ENCODE results near the gene HCFC1.
A peak's percentile ranks its signal among the peaks of the same experiment; 100 is the strongest.

Gene HCFC1

DNA sequence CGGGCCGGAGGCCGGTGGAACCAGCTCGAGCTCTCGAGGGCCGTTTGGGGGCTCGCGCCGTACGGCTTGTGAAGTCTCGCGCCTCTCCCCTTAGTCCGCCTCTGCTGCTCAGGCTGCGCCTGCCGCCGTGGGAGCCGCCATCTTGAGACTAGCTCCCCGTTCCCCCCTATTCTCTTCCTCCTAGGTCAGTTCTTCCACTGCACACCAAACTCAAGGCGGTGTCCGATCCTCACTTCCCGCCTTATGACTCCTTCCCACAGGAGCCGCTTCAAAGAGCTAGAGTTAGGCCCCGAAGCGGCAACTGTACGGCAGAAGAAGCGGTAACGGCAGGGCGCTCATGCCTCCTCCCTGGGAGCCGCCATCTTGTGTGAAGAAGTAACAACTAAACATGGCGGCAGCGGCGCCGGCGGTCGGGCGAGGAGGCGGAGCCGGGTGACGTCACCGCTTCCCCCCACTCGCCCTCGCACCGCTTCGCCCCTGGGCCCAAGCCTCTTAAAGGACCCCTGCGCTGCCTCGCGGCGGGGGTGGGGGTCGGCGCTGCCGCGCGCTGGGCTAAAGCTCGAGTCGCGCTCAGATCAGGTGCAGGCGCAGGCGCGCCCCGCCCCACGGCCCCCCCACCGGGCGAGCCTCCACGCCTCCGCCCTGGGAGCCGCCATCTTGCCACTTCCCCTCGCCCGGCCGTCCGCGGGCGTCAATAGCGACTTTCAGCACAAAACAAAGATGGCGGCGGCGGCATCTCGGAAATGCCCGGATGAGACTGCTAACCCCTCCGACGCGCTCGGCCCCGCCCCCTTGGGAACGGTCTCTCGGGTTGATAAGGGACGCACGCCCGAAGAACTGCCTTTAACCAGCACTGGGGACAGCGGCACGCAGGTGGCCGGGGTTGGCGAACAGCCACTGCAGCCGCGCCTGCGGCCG, at the start of gene HCFC1:
TSS of gene HCFC1 (minus strand) at position 369 of the 918 bp plus-strand sequence. CDS start 978 bp downstream, outside the sequence.
- Histone ChIP-seq H3K36me3 (ENCODE audit: control insufficient read depth in 5 of 5, insufficient read depth in 5 of 5, low read length in 5 of 5) (peaks cover 0 to 2% (median 0%) of the 10 kb centered on the region in 5 donors), H3K4me3 (ENCODE audit: low read depth in 1 of 5, low read length in 5 of 5) (peak within 1 kb of the TSS; percentile 91 to 99 (median 96)), H3K27me3 (ENCODE audit: control insufficient read depth in 5 of 5, insufficient read depth in 4 of 5, low read length in 5 of 5) (peaks cover 0 to 22% (median 2%) of the 10 kb centered on the region in 5 donors), H3K9me3 (ENCODE audit: control insufficient read depth in 5 of 5, low read length in 5 of 5) (peaks cover 0 to 2% (median 0%) of the 10 kb centered on the region in 5 donors), H3K27ac (ENCODE audit: low read depth, low read length) (peak within 1 kb of the TSS; percentile 98), H3K4me1 (ENCODE audit: control insufficient read depth in 5 of 5, insufficient read depth in 5 of 5, low read length in 5 of 5) (peaks cover 19 to 57% (median 55%) of the 10 kb centered on the region in 5 donors), H3K9ac (ENCODE audit: low read length in 5 of 5) (peak within 1 kb of the TSS; percentile 95 to 98 (median 97))

DNA sequence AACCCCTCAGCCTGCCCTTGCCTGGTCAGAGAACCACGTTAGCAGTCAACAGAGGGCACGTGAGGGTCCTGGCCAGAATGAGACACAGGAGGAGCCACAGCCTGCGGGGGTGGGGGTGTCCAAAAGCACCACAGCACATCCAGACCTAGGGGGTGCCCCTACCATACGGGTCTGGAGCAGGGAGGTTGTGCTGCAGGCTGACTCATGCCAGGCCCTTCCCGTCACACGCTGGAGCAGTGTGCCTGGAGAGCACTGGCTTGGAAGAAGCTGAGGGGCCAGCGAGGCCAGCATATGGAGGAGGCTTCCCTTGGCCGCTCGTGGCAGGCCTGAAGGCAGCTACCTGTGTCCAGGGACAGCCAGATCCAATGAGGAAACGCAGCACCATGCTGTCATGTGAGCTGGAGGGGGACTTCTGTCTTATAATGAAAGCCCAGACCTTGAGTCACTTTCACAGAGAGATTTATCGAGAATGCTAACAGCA, 49.6 kb upstream of the HCFC1 start:
- Histone ChIP-seq H3K27ac (ENCODE audit: low read depth, low read length) (peak overlapping the region; percentile 75), H3K27me3 (ENCODE audit: control insufficient read depth in 5 of 5, insufficient read depth in 4 of 5, low read length in 5 of 5) (peaks cover 2 to 30% (median 14%) of the 10 kb centered on the region in 5 donors), H3K9ac (ENCODE audit: low read length in 5 of 5) (no peak overlapping the region), H3K4me1 (ENCODE audit: control insufficient read depth in 5 of 5, insufficient read depth in 5 of 5, low read length in 5 of 5) (peaks cover 2 to 30% (median 25%) of the 10 kb centered on the region in 5 donors), H3K36me3 (ENCODE audit: control insufficient read depth in 5 of 5, insufficient read depth in 5 of 5, low read length in 5 of 5) (peaks cover 0 to 19% (median 14%) of the 10 kb centered on the region in 5 donors), H3K4me3 (ENCODE audit: low read depth in 1 of 5, low read length in 5 of 5) (no peak overlapping the region), H3K9me3 (ENCODE audit: control insufficient read depth in 5 of 5, low read length in 5 of 5) (no peaks in the 10 kb centered on the region)

DNA sequence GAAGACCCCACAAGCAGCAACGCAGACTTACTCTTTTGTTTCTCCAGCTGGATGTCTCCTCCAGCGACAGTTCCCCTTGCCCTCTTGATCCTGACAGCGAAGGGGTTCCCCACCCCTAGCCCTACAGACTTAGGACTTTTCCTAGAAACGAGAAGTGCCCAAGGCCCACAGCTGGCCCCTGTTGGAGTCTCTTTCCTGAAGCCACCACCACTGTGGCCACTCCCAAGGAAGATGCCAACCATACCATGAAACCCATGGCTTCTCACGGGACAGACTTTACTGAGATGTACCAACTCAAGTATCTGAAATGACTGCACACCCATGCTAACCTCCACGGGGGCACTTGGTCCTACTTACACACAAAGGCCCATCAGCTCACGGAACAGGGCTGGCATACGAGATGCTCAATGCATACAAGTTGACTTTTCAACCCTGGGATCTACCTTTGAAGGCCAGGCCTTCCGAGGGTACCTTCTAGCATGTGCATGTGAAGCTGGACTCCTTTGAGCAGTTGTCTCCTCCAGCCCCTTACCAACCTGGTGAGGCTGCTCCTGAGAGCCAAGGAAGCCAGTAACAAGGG, 49.0 kb upstream of the HCFC1 start:
- Histone ChIP-seq H3K4me3 (ENCODE audit: low read depth in 1 of 5, low read length in 5 of 5) (peak overlapping the region; percentile 35 to 72 (median 52)), H3K27ac (ENCODE audit: low read depth, low read length) (peak overlapping the region; percentile 75), H3K9me3 (ENCODE audit: control insufficient read depth in 5 of 5, low read length in 5 of 5) (no peaks in the 10 kb centered on the region), H3K9ac (ENCODE audit: low read length in 5 of 5) (peak overlapping the region in 4 of 5 donors; percentile 43 to 75 (median 70)), H3K36me3 (ENCODE audit: control insufficient read depth in 5 of 5, insufficient read depth in 5 of 5, low read length in 5 of 5) (peaks cover 0 to 25% (median 19%) of the 10 kb centered on the region in 5 donors), H3K27me3 (ENCODE audit: control insufficient read depth in 5 of 5, insufficient read depth in 4 of 5, low read length in 5 of 5) (peaks cover 0 to 34% (median 19%) of the 10 kb centered on the region in 5 donors), H3K4me1 (ENCODE audit: control insufficient read depth in 5 of 5, insufficient read depth in 5 of 5, low read length in 5 of 5) (peaks cover 2 to 30% (median 25%) of the 10 kb centered on the region in 5 donors)

DNA sequence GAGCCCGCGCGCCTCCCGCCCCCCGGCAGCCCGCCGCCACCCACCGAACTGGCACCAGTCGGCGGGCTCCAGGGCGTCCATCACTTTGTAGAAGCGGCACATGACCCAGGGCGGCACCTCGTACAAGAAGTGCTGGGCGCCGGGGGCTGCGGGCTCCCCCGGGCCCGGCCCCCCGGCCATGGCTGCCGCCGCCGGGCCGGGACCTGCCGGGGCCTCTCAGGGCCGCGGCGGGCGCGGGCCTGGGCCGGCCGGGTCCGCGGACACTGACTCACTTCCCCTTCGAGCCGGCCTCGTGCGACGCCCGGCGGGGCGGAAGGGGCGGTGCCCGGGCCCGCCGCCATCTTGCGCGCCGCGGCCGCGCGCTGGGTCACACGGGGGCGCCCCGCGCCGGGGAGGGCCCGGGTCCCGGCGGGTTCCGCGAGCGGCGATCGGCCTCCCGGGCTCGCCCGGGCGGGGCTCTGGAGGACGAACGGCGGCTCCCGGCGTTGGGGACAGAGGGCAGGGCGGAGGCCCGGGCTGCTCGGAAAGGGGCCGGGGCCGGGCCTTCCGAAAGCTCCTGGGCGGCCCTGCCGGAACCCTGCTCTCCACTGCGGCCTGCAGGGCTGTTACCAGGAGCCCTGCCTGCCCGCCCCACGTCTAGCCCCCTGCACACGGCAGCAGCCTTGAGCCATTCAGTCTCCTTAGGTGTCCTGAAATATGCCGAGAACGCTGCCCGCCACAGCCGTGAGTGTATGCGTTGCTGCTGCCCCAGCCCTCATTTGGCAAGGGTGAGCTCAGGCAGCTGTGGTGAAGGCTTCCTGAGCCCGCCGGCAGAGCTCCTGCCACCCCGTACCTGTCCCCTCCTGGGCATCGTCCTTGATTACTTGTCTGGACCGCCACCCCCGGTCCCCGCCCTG, 48.3 kb upstream of the HCFC1 start, which contains the start of gene IRAK1:
TSS of gene IRAK1 (minus strand) at position 270 of the 896 bp plus-strand sequence. CDS start at position 180, 90 bp downstream.
- peak within 1 kb of the TSS; percentile 50 to 72 (median 63) for H3K4me3 ChIP-seq (ENCODE audit: low read depth in 1 of 5, low read length in 5 of 5)
- peaks cover 0 to 32% (median 16%) of the 10 kb centered on the region in 5 donors for H3K36me3 ChIP-seq (ENCODE audit: control insufficient read depth in 5 of 5, insufficient read depth in 5 of 5, low read length in 5 of 5)
- H3K4me1 ChIP-seq (ENCODE audit: control insufficient read depth in 5 of 5, insufficient read depth in 5 of 5, low read length in 5 of 5) = peaks cover 2 to 30% (median 25%) of the 10 kb centered on the region in 5 donors
- H3K9ac ChIP-seq (ENCODE audit: low read length in 5 of 5) = peak within 1 kb of the TSS in 4 of 5 donors; percentile 58 to 81 (median 77)
- no peaks in the 10 kb centered on the region for H3K9me3 ChIP-seq (ENCODE audit: control insufficient read depth in 5 of 5, low read length in 5 of 5)
- H3K27me3 ChIP-seq (ENCODE audit: control insufficient read depth in 5 of 5, insufficient read depth in 4 of 5, low read length in 5 of 5) = peaks cover 0 to 32% (median 19%) of the 10 kb centered on the region in 5 donors
- peak within 1 kb of the TSS; percentile 75 for H3K27ac ChIP-seq (ENCODE audit: low read depth, low read length)

DNA sequence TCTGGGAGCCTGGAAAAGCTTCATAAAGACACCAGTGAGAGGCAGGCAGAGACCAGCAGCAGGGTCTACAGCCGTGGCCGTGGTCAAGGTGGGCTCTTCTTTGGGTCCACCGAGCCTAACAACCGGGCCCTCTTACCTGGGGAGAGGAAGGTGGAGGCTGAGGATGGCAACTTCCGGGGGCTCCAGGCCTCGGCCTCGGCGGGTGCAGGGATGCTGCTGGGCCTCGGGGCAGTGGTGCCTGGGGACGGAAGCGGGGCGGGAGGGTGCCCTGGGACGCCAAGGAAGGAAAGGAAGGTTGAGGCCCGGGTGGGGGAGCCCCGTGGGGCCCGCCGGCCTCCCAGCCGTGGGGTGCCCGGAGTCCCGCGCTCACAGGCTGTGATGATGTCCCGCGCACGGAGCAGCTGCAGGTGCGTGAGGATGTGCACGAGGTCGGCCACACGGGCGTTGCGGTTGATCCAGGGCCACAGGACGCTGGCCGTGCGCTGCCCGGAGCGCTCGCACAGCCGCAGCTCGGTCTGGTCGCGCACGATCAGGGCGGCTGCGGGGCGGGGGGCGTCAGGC, 47.5 kb upstream of the HCFC1 start:
- Histone ChIP-seq H3K36me3 (ENCODE audit: control insufficient read depth in 5 of 5, insufficient read depth in 5 of 5, low read length in 5 of 5) (peaks cover 0 to 33% (median 16%) of the 10 kb centered on the region in 5 donors), H3K27ac (ENCODE audit: low read depth, low read length) (peak overlapping the region; percentile 30), H3K9ac (ENCODE audit: low read length in 5 of 5) (peak overlapping the region in 4 of 5 donors; percentile 58 to 81 (median 77)), H3K4me1 (ENCODE audit: control insufficient read depth in 5 of 5, insufficient read depth in 5 of 5, low read length in 5 of 5) (peaks cover 2 to 30% (median 25%) of the 10 kb centered on the region in 5 donors), H3K27me3 (ENCODE audit: control insufficient read depth in 5 of 5, insufficient read depth in 4 of 5, low read length in 5 of 5) (peaks cover 0 to 28% (median 15%) of the 10 kb centered on the region in 5 donors), H3K4me3 (ENCODE audit: low read depth in 1 of 5, low read length in 5 of 5) (peak overlapping the region; percentile 50 to 68 (median 59)), H3K9me3 (ENCODE audit: control insufficient read depth in 5 of 5, low read length in 5 of 5) (no peaks in the 10 kb centered on the region)

DNA sequence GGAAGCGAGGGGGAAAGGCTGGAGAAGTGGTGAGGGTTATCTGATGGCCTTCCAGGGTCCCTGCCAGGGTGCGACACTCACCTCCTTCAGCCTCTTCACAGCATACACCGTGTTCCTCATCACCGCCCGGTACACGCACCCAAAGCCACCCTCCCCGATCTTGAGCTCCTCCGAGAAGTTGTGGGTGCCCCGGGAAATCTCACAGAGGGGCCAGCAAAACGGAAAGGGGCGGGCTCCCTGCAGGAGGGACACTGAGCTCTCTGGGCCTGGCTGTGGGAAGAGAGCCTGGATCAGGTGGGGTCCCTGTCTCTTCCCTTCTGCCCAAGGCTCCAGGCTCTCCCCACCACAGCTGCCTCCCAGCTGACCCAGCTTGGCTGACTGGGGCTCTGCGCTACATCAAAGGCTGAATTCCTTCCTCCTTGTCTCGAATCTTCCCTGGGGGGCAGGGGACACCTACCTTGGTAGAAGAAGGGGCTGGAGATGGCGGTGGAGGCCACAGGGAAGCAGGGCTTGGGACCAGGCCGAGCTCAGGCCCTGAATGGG, 47.0 kb upstream of the HCFC1 start:
- H3K4me3 ChIP-seq (ENCODE audit: low read depth in 1 of 5, low read length in 5 of 5) = peak overlapping the region; percentile 50 to 68 (median 59)
- peak overlapping the region; percentile 30 for H3K27ac ChIP-seq (ENCODE audit: low read depth, low read length)
- H3K27me3 ChIP-seq (ENCODE audit: control insufficient read depth in 5 of 5, insufficient read depth in 4 of 5, low read length in 5 of 5) = peaks cover 0 to 26% (median 16%) of the 10 kb centered on the region in 5 donors
- H3K9ac ChIP-seq (ENCODE audit: low read length in 5 of 5) = peak overlapping the region in 4 of 5 donors; percentile 58 to 81 (median 77)
- no peaks in the 10 kb centered on the region for H3K9me3 ChIP-seq (ENCODE audit: control insufficient read depth in 5 of 5, low read length in 5 of 5)
- peaks cover 2 to 30% (median 25%) of the 10 kb centered on the region in 5 donors for H3K4me1 ChIP-seq (ENCODE audit: control insufficient read depth in 5 of 5, insufficient read depth in 5 of 5, low read length in 5 of 5)
- peaks cover 0 to 33% (median 16%) of the 10 kb centered on the region in 5 donors for H3K36me3 ChIP-seq (ENCODE audit: control insufficient read depth in 5 of 5, insufficient read depth in 5 of 5, low read length in 5 of 5)

DNA sequence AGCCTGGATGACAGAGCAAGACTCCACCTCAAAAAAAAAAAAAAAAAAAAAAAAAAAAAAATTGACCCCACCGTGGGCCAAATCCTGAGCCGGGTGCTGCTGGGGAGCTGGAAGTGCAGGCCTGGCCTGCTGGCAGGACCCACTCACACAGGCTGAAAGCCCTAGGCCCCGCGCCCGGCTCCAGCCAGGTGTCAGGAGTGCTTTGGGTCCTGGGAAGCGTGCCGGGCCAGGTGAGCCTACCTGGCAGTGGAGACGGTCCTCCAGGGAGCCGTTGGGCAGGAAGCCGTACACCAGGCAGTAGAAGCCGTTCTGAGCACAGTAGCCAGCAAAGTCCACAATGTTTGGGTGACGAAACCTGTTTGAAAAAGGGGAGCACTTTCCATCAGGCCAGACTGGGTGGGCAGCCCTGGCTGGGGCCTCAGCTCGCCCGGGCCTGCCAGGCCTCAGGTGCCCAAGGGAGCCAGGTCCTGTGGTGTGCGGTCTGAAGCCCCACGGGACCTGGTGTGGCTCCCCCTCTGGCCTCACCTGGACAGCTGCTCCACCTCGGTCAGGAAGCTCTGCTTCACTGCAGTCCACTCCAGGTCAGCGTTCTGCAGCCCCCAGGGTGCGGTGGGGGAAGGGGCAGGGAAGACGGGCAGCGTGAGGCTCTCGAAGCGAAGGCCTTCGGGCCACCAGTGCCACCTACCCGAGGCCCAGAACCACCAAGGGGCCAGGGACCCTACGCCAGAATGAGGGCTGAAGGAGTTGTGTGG, 46.3 kb upstream of the HCFC1 start:
- no peak overlapping the region for H3K27ac ChIP-seq (ENCODE audit: low read depth, low read length)
- H3K9ac ChIP-seq (ENCODE audit: low read length in 5 of 5) = peak overlapping the region in 1 of 5 donors; percentile 80
- no peaks in the 10 kb centered on the region for H3K9me3 ChIP-seq (ENCODE audit: control insufficient read depth in 5 of 5, low read length in 5 of 5)
- H3K27me3 ChIP-seq (ENCODE audit: control insufficient read depth in 5 of 5, insufficient read depth in 4 of 5, low read length in 5 of 5) = peaks cover 0 to 28% (median 16%) of the 10 kb centered on the region in 5 donors
- peak overlapping the region in 2 of 5 donors; percentile 59 for H3K4me3 ChIP-seq (ENCODE audit: low read depth in 1 of 5, low read length in 5 of 5)
- peaks cover 2 to 30% (median 25%) of the 10 kb centered on the region in 5 donors for H3K4me1 ChIP-seq (ENCODE audit: control insufficient read depth in 5 of 5, insufficient read depth in 5 of 5, low read length in 5 of 5)
- H3K36me3 ChIP-seq (ENCODE audit: control insufficient read depth in 5 of 5, insufficient read depth in 5 of 5, low read length in 5 of 5) = peaks cover 0 to 35% (median 16%) of the 10 kb centered on the region in 5 donors

DNA sequence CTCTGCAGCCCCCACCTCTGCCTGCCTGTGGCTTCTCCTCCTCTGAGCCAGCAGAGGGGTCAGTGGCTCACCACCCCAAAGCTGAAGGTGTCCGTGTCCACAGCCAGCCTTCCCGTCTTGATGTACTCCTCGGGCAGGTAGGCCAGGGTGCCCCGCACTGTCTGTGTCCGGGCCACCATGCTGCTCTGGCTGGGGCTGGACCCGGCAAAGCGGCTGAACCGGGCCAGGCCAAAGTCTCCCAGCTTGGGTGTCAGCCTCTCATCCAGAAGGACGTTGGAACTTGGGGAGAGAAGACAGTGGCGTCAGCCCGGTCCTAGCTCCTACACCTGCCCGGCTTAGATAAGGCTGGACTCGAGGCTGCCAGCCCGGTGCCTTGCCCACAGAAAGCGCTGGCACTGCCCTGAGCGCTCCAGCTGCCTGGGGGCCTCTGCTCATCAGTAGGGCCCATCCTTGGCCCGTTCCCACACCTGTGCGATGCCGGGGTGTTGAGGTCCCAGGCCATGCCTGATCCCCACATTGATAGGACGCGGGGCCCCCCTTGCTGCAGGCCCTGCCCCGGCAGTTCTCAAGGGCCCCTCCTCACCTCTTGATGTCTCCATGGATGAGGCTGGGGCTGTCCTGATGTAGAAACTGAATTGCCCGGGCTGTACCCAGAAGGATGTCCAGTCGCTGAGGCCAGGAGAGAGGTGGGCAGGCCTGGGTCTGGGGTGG, 44.9 kb upstream of the HCFC1 start:
- Histone ChIP-seq H3K27me3 (ENCODE audit: control insufficient read depth in 5 of 5, insufficient read depth in 4 of 5, low read length in 5 of 5) (peaks cover 0 to 36% (median 16%) of the 10 kb centered on the region in 5 donors), H3K27ac (ENCODE audit: low read depth, low read length) (no peak overlapping the region), H3K9ac (ENCODE audit: low read length in 5 of 5) (no peak overlapping the region), H3K4me1 (ENCODE audit: control insufficient read depth in 5 of 5, insufficient read depth in 5 of 5, low read length in 5 of 5) (peaks cover 2 to 30% (median 25%) of the 10 kb centered on the region in 5 donors), H3K4me3 (ENCODE audit: low read depth in 1 of 5, low read length in 5 of 5) (no peak overlapping the region), H3K36me3 (ENCODE audit: control insufficient read depth in 5 of 5, insufficient read depth in 5 of 5, low read length in 5 of 5) (peaks cover 0 to 44% (median 16%) of the 10 kb centered on the region in 5 donors), H3K9me3 (ENCODE audit: control insufficient read depth in 5 of 5, low read length in 5 of 5) (no peaks in the 10 kb centered on the region)
